Progenitor cell of endocrine pancreas (in vitro differentiated cells): ENCODE results near the gene FBXO5. TPM values are rescaled to one million over a fixed set of nuclear protein-coding genes. Genes with fewer than 3 reads are reported as not detected.

Source experiments
- DNase-seq: peaks from one replicate; pipeline ENCODE4 v3.0.0; 2021; ENCODE audit warnings: low spot score; ENCODE audit not compliant: unreplicated experiment
- H3K27ac Mint-ChIP-seq: 2 replicates; pipeline ENCODE4 v1.8.0; 2021; ENCODE audit warnings: mild to moderate bottlenecking, moderate library complexity, mixed read lengths
- H3K27me3 Mint-ChIP-seq: 2 replicates; pipeline ENCODE4 v1.8.0; 2021; ENCODE audit warnings: mixed read lengths
- H3K36me3 Mint-ChIP-seq: 2 replicates; pipeline ENCODE4 v1.8.0; 2022; ENCODE audit warnings: mixed read lengths; ENCODE audit not compliant: insufficient read depth
- H3K4me1 Mint-ChIP-seq: 2 replicates; pipeline ENCODE4 v1.8.0; 2021; ENCODE audit warnings: low read depth, mixed read lengths
- H3K4me3 Mint-ChIP-seq: 2 replicates; pipeline ENCODE4 v1.8.0; 2021; ENCODE audit warnings: low read depth, mild to moderate bottlenecking, moderate library complexity, mixed read lengths
- H3K9me3 Mint-ChIP-seq: 2 replicates; pipeline ENCODE4 v1.8.0; 2021; ENCODE audit warnings: low read depth, mixed read lengths
- long read RNA-seq: library from polyadenylated mRNA; unstranded; transcript quantifications from one replicate; pipeline ENCODE4 v2.0.0, GENCODE V29; 2020
- total RNA-seq: library from RNA; stranded (reverse); gene quantifications from 2 replicates; pipeline ENCODE4 v1.2.1, GENCODE V29; 2021
- TF ChIP-seq, protein P1 (sequence below): fragments of 200-600 bp; sonication (generic); IDR thresholded peaks from one replicate; pipeline ENCODE4 v1.5.0; 2021; ENCODE audit warnings: antibody characterized with exemption, mild to moderate bottlenecking; ENCODE audit not compliant: unreplicated experiment

FBXO5 gene
- 20.9 and 21.8 TPM in 2 replicates for total RNA-seq
- long read RNA-seq, transcript FBXO5-201 (5 exons, 2,037 nt) = major isoform, 50 of 100 reads
- long read RNA-seq, transcript FBXO5-202 (5 exons, 2,221 nt) = minor isoform, 39 of 100 reads
- long read RNA-seq, partial matches to known transcripts = 5 of 100 reads
- long read RNA-seq, other reads (novel, unspliced or antisense) = 6 of 100 reads

DNA sequence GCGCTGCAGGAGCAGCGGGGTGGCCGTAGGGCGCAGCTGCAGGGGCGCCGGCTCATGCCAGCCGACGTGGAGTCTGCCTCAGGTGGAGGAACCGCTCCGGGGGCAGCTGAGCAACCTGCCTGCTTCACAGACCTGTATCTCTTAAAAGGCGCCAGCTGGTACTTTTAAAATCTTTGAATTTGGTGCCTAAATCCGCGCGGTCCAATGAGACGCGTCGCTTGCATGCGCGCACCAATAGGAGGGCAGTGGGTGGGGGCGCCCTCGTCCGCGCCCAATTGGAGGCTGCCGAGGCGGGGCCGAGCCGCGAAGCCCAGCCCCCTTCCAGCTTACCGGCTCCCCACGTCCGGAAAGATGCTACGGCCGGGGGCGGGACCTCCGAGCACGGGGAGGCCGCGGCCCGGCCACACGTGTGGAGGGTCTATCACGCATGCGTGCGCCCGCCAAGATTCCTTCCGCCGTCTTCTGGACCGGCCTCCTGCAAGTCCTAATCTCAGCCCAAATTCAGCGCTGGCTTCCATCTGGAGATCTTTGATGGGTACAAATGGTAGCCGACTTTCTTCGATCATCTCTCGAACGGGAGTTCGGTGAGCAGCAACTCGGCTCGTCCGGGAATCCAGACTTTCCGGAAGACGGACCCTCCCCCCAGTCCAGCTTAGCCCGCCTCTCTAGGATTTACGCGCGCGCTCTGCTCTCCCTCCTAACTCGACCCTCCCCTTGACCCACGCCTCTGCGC, at the start of gene FBXO5:
Gene FBXO5 (minus strand): TSS at position 138 of the 733 bp plus-strand sequence. CDS start 82 bp downstream, at position 56.
- Mint-ChIP-seq H3K36me3 (peaks cover 4% of the 10 kb centered on the region), H3K27me3 (no peaks in the 10 kb centered on the region), H3K27ac (peak within 1 kb of the TSS; percentile 99), H3K4me3 (peak within 1 kb of the TSS; percentile 100), H3K9me3 (no peaks in the 10 kb centered on the region), H3K4me1 (peaks cover 28% of the 10 kb centered on the region)
- TF ChIP-seq, protein P1, sequence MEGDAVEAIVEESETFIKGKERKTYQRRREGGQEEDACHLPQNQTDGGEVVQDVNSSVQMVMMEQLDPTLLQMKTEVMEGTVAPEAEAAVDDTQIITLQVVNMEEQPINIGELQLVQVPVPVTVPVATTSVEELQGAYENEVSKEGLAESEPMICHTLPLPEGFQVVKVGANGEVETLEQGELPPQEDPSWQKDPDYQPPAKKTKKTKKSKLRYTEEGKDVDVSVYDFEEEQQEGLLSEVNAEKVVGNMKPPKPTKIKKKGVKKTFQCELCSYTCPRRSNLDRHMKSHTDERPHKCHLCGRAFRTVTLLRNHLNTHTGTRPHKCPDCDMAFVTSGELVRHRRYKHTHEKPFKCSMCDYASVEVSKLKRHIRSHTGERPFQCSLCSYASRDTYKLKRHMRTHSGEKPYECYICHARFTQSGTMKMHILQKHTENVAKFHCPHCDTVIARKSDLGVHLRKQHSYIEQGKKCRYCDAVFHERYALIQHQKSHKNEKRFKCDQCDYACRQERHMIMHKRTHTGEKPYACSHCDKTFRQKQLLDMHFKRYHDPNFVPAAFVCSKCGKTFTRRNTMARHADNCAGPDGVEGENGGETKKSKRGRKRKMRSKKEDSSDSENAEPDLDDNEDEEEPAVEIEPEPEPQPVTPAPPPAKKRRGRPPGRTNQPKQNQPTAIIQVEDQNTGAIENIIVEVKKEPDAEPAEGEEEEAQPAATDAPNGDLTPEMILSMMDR = no peak
- DNase-seq = peak; percentile 94

DNA sequence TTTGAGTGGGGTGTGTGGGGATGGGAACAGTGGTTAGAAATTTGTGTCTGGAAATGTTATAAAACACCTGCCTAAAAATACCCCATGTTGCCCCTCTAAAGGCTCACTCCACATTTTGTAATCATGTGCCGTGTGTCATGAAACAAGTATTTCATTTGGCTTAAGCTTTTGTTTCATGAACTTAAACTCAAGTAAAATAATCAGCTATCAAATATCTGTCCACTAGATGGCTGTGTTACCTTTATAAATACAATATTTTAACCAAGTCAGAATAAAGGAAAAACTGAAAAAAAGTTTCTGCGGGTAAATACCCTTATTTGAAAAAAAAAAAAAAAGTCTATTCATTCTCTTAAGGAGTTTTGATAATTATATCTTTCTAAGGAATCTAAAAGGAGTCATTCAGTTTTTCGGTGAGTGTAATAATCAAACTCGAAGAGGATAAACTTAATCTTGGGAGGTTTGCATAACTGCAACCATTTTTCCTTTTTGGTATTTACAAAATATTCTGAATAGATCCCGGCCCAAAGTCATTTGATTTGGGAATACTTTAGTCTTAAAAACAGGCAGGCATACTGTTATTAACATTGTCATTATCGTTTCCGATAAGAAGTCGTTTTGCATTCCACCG, 49.5 kb upstream of the FBXO5 start:
- H3K4me3 Mint-ChIP-seq = no peak overlapping the region
- TF ChIP-seq, protein P1 = peak; percentile 58
- H3K4me1 Mint-ChIP-seq = peaks cover 17% of the 10 kb centered on the region
- DNase-seq = no peak
- no peaks in the 10 kb centered on the region for H3K27me3 Mint-ChIP-seq
- no peaks in the 10 kb centered on the region for H3K36me3 Mint-ChIP-seq
- H3K9me3 Mint-ChIP-seq = no peaks in the 10 kb centered on the region
- no peak overlapping the region for H3K27ac Mint-ChIP-seq

DNA sequence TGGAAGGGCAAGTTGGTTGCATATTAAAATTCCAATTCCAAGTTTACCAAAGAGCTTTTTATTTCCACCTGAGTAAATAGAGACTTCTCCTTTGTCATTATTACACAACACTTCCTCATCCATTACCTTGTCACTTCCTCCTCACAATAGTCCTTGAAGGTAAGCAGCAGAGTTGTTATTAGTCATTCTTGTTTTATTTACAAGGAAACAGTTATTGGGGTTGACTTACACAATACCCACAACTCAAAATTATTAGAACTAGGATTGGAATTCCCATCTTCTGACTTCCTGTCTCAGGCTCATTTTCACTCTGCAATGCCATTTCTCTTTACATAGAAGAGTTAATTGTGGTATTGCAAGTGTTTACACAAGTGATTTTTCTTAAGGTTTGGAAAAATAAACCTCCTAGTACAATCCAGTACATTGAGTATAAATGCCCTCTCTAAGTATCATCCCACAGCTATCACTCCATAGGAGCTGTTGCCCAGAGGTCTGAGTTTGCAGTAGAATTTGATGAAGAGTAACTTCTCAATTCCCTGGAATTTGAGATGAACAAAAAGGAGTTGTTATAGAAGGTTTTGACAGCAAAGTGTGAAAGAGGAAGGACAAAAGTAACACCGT, 48.6 kb upstream of the FBXO5 start:
- H3K4me1 Mint-ChIP-seq = peaks cover 17% of the 10 kb centered on the region
- H3K27me3 Mint-ChIP-seq = no peaks in the 10 kb centered on the region
- H3K27ac Mint-ChIP-seq = no peak overlapping the region
- H3K36me3 Mint-ChIP-seq = no peaks in the 10 kb centered on the region
- TF ChIP-seq, protein P1 = no peak
- no peak overlapping the region for H3K4me3 Mint-ChIP-seq
- no peaks in the 10 kb centered on the region for H3K9me3 Mint-ChIP-seq
- DNase-seq = no peak

GRCh38 chr6:153028963-153029362, 46.1 kb upstream of the FBXO5 start:
- no peaks in the 10 kb centered on the region for H3K36me3 Mint-ChIP-seq

GRCh38 chr6:153028286-153028685, 45.4 kb upstream of the FBXO5 start:
- H3K4me3 Mint-ChIP-seq = no peak overlapping the region
- DNase-seq = no peak
- H3K27ac Mint-ChIP-seq = no peak overlapping the region
- TF ChIP-seq, protein P1 = no peak
- peaks cover 6% of the 10 kb centered on the region for H3K27me3 Mint-ChIP-seq
- H3K9me3 Mint-ChIP-seq = no peaks in the 10 kb centered on the region
- H3K4me1 Mint-ChIP-seq = peaks cover 17% of the 10 kb centered on the region
- no peaks in the 10 kb centered on the region for H3K36me3 Mint-ChIP-seq

More at GRCh38 chr6:153028963-153029362, 46.1 kb upstream of the FBXO5 start:
- Mint-ChIP-seq H3K27ac (no peak overlapping the region), H3K27me3 (peaks cover 4% of the 10 kb centered on the region), H3K4me1 (peaks cover 17% of the 10 kb centered on the region), H3K9me3 (no peaks in the 10 kb centered on the region), H3K4me3 (no peak overlapping the region)
- no peak for DNase-seq
- TF ChIP-seq, protein P1 = no peak
